Sigmoid colon (tissue), 7 donors: ENCODE data around the gene CATSPER1. TPM values are rescaled to one million over a fixed set of nuclear protein-coding genes. Genes with fewer than 3 reads are reported as not detected.

Source experiments
- DNase-seq: peaks from one replicate; pipeline ENCODE4 v3.0.0-alpha.2; 2019
- H3K27ac ChIP-seq, 4 donors: fragments of 200-600 bp; sonication (generic); one replicate each; pipeline ENCODE4 v1.5.1; 2016 to 2019; ENCODE audit warnings: mild to moderate bottlenecking in 1 of 4
- H3K27me3 ChIP-seq, 3 donors: fragments of 200-600 bp; sonication (generic); one replicate each; pipeline ENCODE4 v1.5.1; 2019; ENCODE audit warnings: mild to moderate bottlenecking in 1 of 3
- H3K36me3 ChIP-seq, 4 donors: fragments of 200-600 bp; sonication (generic); one replicate each; pipeline ENCODE4 v1.5.1; 2016 to 2019
- H3K4me1 ChIP-seq, 4 donors: fragments of 200-600 bp; sonication (generic); one replicate each; pipeline ENCODE4 v1.5.1; 2017 to 2019
- H3K4me3 ChIP-seq, 4 donors: fragments of 200-600 bp; sonication (generic); one replicate each; pipeline ENCODE4 v1.5.1; 2017 to 2019; ENCODE audit warnings: mild to moderate bottlenecking in 2 of 4, moderate library complexity in 1 of 4
- H3K9me3 ChIP-seq, 4 donors: fragments of 200-600 bp in 3 of 4; sonication (generic) in 3 of 4; one replicate each; pipeline versions ENCODE4 v1.5.1 to v1.6.1; 2013 to 2019
- EP300 ChIP-seq, 4 donors: sonication (generic); formaldehyde crosslinking; IDR thresholded peaks; one replicate each; pipeline ENCODE4 v1.6.1; 2017; ENCODE audit warnings: antibody characterized with exemption in 4 of 4
- POLR2A ChIP-seq, 2 donors: fragments of 450-650 bp; IDR thresholded peaks; one replicate each; pipeline ENCODE4 v1.6.1; 2016; ENCODE audit warnings: antibody characterized with exemption in 2 of 2, mild to moderate bottlenecking in 2 of 2, moderate library complexity in 2 of 2
- POLR2AphosphoS5 ChIP-seq, 4 donors: sonication (generic); formaldehyde crosslinking; IDR thresholded peaks; one replicate each; pipeline ENCODE4 v1.6.1; 2017; ENCODE audit warnings: antibody characterized with exemption in 4 of 4
- WGBS, 2 donors: extraction: QIAGEN DNeasy Blood & Tissue Kit; methylation state at CpG; one replicate each; pipeline ENCODE4 v1.1.7; 2013; 5-methylcytosine and 5-hydroxymethylcytosine counted together
- intact Hi-C: fragments of 100-400 bp; cut with DNase I; formaldehyde crosslinking; loops from one replicate; pipeline ENCODE4 v1.15.1; 2023
- polyA plus RNA-seq, 3 donors: library from polyadenylated mRNA; stranded (reverse); fragments of 200-250 nt; gene quantifications; one replicate each; pipeline ENCODE4 v1.2.3, GENCODE V29; 2013
- total RNA-seq, 4 donors: library from RNA; depleted of rRNA; stranded (reverse); fragments of >200 nt; gene quantifications; one replicate each; pipeline ENCODE4 v1.1.0, GENCODE V29; 2016
- TF ChIP-seq, protein P1 (sequence below), 4 experiments: fragments of 450-650 bp in 3 of 4; fragments of 200-600 bp in 1 of 4; IDR thresholded peaks; one replicate each; pipeline ENCODE4 v1.5.1; 2016 to 2019; ENCODE audit warnings: antibody characterized with exemption in 4 of 4, mild to moderate bottlenecking in 3 of 4, moderate library complexity in 2 of 4
- donor health status: healthy with polysubstance abuse.
- donor health status: Bipolar disorder and iron deficiency.
- donor health status: healthy.

The CATSPER1 gene
- total and polyA plus RNA-seq, 7 donors: 0.06 TPM; not detected in 6

DNA sequence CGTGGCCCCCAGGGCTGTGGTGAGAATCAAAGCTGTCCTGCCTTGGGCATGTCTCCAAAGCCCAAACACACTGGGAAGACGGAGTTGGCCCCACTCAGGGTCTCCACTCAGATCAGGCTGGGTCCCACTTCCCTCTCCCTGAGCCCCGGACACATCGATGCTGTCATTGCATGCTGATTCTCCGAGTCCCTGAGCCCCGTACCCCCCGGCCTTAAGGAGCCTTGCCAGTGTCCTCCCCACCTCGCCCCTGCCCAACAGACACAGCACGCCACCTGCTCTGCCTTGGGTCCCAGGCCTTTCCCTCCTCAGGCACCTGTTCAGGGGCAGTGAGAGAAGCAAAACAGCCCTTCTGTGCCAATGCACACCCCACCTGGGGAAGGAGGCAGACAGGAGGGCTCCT, 38.9 kb downstream of the CATSPER1 start:
- Histone ChIP-seq H3K27me3 (no peaks in the 10 kb centered on the region), H3K9me3 (no peaks in the 10 kb centered on the region), H3K27ac (no peak overlapping the region), H3K4me1 (no peaks in the 10 kb centered on the region), H3K36me3 (no peaks in the 10 kb centered on the region), H3K4me3 (no peak overlapping the region)
- DNase-seq: peak; percentile 36
- intact Hi-C loops: loop anchor here (5.0 to 10.0 kb wide), 2 partner anchors 210 to 283 kb away; no protein-coding TSS in a partner anchor
- TF ChIP-seq EP300 (IDR thresholded peaks at IDR 0.05): no peak
- TF ChIP-seq, protein P1, sequence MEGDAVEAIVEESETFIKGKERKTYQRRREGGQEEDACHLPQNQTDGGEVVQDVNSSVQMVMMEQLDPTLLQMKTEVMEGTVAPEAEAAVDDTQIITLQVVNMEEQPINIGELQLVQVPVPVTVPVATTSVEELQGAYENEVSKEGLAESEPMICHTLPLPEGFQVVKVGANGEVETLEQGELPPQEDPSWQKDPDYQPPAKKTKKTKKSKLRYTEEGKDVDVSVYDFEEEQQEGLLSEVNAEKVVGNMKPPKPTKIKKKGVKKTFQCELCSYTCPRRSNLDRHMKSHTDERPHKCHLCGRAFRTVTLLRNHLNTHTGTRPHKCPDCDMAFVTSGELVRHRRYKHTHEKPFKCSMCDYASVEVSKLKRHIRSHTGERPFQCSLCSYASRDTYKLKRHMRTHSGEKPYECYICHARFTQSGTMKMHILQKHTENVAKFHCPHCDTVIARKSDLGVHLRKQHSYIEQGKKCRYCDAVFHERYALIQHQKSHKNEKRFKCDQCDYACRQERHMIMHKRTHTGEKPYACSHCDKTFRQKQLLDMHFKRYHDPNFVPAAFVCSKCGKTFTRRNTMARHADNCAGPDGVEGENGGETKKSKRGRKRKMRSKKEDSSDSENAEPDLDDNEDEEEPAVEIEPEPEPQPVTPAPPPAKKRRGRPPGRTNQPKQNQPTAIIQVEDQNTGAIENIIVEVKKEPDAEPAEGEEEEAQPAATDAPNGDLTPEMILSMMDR (IDR thresholded peaks at IDR 0.05): no peak
- no peak for TF ChIP-seq POLR2A (IDR thresholded peaks at IDR 0.05)
- TF ChIP-seq POLR2AphosphoS5 (IDR thresholded peaks at IDR 0.05): no peak
- 80 to 85% methylated on average over 9 of the region's 9 CpGs for WGBS, 2 donors

- no peaks in the 10 kb centered on the region for H3K9me3 ChIP-seq
- no peaks in the 10 kb centered on the region for H3K4me1 ChIP-seq
- intact Hi-C loops: loop anchor here (10.0 kb wide), 1 partner anchor 279 kb away; no protein-coding TSS in a partner anchor
- TF ChIP-seq POLR2A (IDR thresholded peaks at IDR 0.05) (no peak), EP300 (IDR thresholded peaks at IDR 0.05) (no peak), POLR2AphosphoS5 (IDR thresholded peaks at IDR 0.05) (no peak)
- TF ChIP-seq, protein P1 (IDR thresholded peaks at IDR 0.05): no peak
- H3K27me3 ChIP-seq: no peaks in the 10 kb centered on the region
- WGBS, 2 donors: 82 to 91% methylated on average over 5 of the region's 5 CpGs
- no peak for DNase-seq
- H3K36me3 ChIP-seq: peaks cover 3 to 13% (median 8%) of the 10 kb centered on the region in 4 donors
- H3K4me3 ChIP-seq: no peak overlapping the region
- no peak overlapping the region for H3K27ac ChIP-seq
Observed at GRCh38 chr11:65983589-65983987, 42.7 kb downstream of the CATSPER1 start.

GRCh38 chr11:65982824-65983588, 43.3 kb downstream of the CATSPER1 start:
- H3K36me3 ChIP-seq: peaks cover 9 to 19% (median 14%) of the 10 kb centered on the region in 4 donors
- no peak for TF ChIP-seq POLR2AphosphoS5 (IDR thresholded peaks at IDR 0.05)
- TF ChIP-seq, protein P1 (IDR thresholded peaks at IDR 0.05): no peak
- no peak for TF ChIP-seq POLR2A (IDR thresholded peaks at IDR 0.05)
- no peak for TF ChIP-seq EP300 (IDR thresholded peaks at IDR 0.05)
- H3K4me1 ChIP-seq: no peaks in the 10 kb centered on the region
- H3K9me3 ChIP-seq: no peaks in the 10 kb centered on the region
- no peak overlapping the region for H3K4me3 ChIP-seq
- intact Hi-C loops: loop anchor here (10.0 kb wide), 1 partner anchor 278 kb away; no protein-coding TSS in a partner anchor
- WGBS, 2 donors: 61 to 80% methylated on average over 22 of the region's 22 CpGs
- H3K27ac ChIP-seq: no peak overlapping the region
- H3K27me3 ChIP-seq: no peaks in the 10 kb centered on the region
- DNase-seq: peak; percentile 56

GRCh38 chr11:65981972-65982823, 44.1 kb downstream of the CATSPER1 start:
- Histone ChIP-seq H3K4me1 (no peaks in the 10 kb centered on the region), H3K27ac (no peak overlapping the region), H3K27me3 (no peaks in the 10 kb centered on the region), H3K4me3 (no peak overlapping the region), H3K9me3 (no peaks in the 10 kb centered on the region), H3K36me3 (peaks cover 17 to 27% (median 21%) of the 10 kb centered on the region in 4 donors)
- TF ChIP-seq POLR2AphosphoS5 (IDR thresholded peaks at IDR 0.05) (no peak), EP300 (IDR thresholded peaks at IDR 0.05) (no peak)
- TF ChIP-seq, protein P1 (IDR thresholded peaks at IDR 0.05): no peak
- peak; percentile 57 for DNase-seq
- 67 to 76% methylated on average over 16 of the region's 16 CpGs for WGBS, 2 donors
- intact Hi-C loops: loop anchor here (10.0 kb wide), 1 partner anchor 277 kb away; no protein-coding TSS in a partner anchor
